WTC11 (cell line): Measurements from ENCODE around the gene SYCP2L. TPM values are rescaled to one million over a fixed set of nuclear protein-coding genes. Genes with fewer than 3 reads are reported as not detected.

ENCODE experiments used
- ATAC-seq: fragments of 200-7000 bp; cut with Tn5 transposase; 2 replicates; pipeline ENCODE4 v1.10.0; 2021; ENCODE audit warnings: mild to moderate bottlenecking, moderate library complexity
- CTCF ChIA-PET: fragments of 300-600 bp; sonication (Branson Sonifier 250); formaldehyde crosslinking; loops from one replicate; lab custom pipeline; 2021; ENCODE audit warnings: antibody characterized with exemption; lab: Charles Lee
- POLR2A ChIA-PET: fragments of 350-600 bp; sonication (Branson Sonifier 250); formaldehyde crosslinking; loops from one replicate; lab custom pipeline; 2021; ENCODE audit warnings: antibody characterized with exemption; lab: Charles Lee
- DNase-seq: peaks from one replicate; pipeline ENCODE4 v3.0.0; 2021; ENCODE audit warnings: low spot score
- H3K27ac Mint-ChIP-seq: 2 replicates; pipeline ENCODE4 v1.8.0; 2021; ENCODE audit warnings: mixed read lengths
- H3K27me3 Mint-ChIP-seq: 2 replicates; pipeline ENCODE4 v1.8.0; 2021; ENCODE audit warnings: low read depth, mild to moderate bottlenecking, moderate library complexity, mixed read lengths
- H3K36me3 Mint-ChIP-seq: 2 replicates; pipeline ENCODE4 v1.8.0; 2021; ENCODE audit warnings: mixed read lengths
- H3K4me1 Mint-ChIP-seq: 2 replicates; pipeline ENCODE4 v1.8.0; 2022; ENCODE audit warnings: mixed read lengths
- H3K4me3 Mint-ChIP-seq: 2 replicates; pipeline ENCODE4 v1.8.0; 2021; ENCODE audit warnings: mild to moderate bottlenecking, moderate library complexity, mixed read lengths
- H3K9me3 Mint-ChIP-seq: 2 replicates; pipeline ENCODE4 v1.8.0; 2021; ENCODE audit warnings: mixed read lengths
- CREM ChIP-seq: sonication (generic); formaldehyde crosslinking; IDR thresholded peaks from 2 replicates; pipeline ENCODE4 v1.8.1; 2022; ENCODE audit warnings: mild to moderate bottlenecking, missing genetic modification reagents, moderate library complexity
- ESRRA ChIP-seq: sonication (generic); formaldehyde crosslinking; IDR thresholded peaks from 2 replicates; pipeline ENCODE4 v1.8.1; 2022; ENCODE audit warnings: mild to moderate bottlenecking, missing genetic modification reagents, borderline replicate concordance
- ETV6 ChIP-seq: sonication (generic); formaldehyde crosslinking; IDR thresholded peaks from 2 replicates; pipeline ENCODE4 v1.8.1; 2022; ENCODE audit warnings: mild to moderate bottlenecking, missing genetic modification reagents
- FOXJ3 ChIP-seq: sonication (generic); formaldehyde crosslinking; IDR thresholded peaks from 2 replicates; pipeline ENCODE4 v1.9.0; 2021; ENCODE audit warnings: missing genetic modification reagents, mild to moderate bottlenecking, borderline replicate concordance
- HMGA2 ChIP-seq: fragments of 250-450 bp; sonication (Bioruptor Pico); IDR thresholded peaks from 2 replicates; pipeline ENCODE4 v1.4.0; 2021; ENCODE audit warnings: mild to moderate bottlenecking, moderate library complexity
- JUN ChIP-seq: sonication (generic); formaldehyde crosslinking; IDR thresholded peaks from 2 replicates; pipeline ENCODE4 v1.8.0; 2023; ENCODE audit warnings: mild to moderate bottlenecking, missing genetic modification reagents
- KAT7 ChIP-seq: sonication (generic); formaldehyde crosslinking; IDR thresholded peaks from 2 replicates; pipeline ENCODE4 v1.8.1; 2023; ENCODE audit warnings: missing genetic modification reagents, mild to moderate bottlenecking, borderline replicate concordance
- MYBL2 ChIP-seq: sonication (generic); formaldehyde crosslinking; IDR thresholded peaks from 2 replicates; pipeline ENCODE4 v1.8.1; 2023; ENCODE audit warnings: mild to moderate bottlenecking, moderate library complexity, missing genetic modification reagents
- NFYB ChIP-seq: sonication (generic); formaldehyde crosslinking; conservative IDR thresholded peaks from 2 replicates; pipeline ENCODE4 v1.8.0; 2022; ENCODE audit warnings: low read depth, missing genetic modification reagents
- NR1H2 ChIP-seq: sonication (generic); formaldehyde crosslinking; IDR thresholded peaks from 2 replicates; pipeline ENCODE4 v1.9.0; 2021; ENCODE audit warnings: mild to moderate bottlenecking, moderate library complexity, missing genetic modification reagents
- OVOL2 ChIP-seq: fragments of 250-450 bp; sonication (Bioruptor Pico); IDR thresholded peaks from 2 replicates; pipeline ENCODE4 v1.9.0; 2021; ENCODE audit warnings: mild to moderate bottlenecking, borderline replicate concordance
- PRRX2 ChIP-seq: fragments of 250-450 bp; sonication (Bioruptor Pico); IDR thresholded peaks from 2 replicates; pipeline ENCODE4 v1.8.0; 2021; ENCODE audit warnings: mild to moderate bottlenecking
- TEAD1 ChIP-seq: sonication (generic); formaldehyde crosslinking; IDR thresholded peaks from 2 replicates; pipeline ENCODE4 v1.8.0; 2022; ENCODE audit warnings: mild to moderate bottlenecking, missing genetic modification reagents
- TEAD4 ChIP-seq: sonication (generic); formaldehyde crosslinking; IDR thresholded peaks from 2 replicates; pipeline ENCODE4 v1.8.0; 2022; ENCODE audit warnings: mild to moderate bottlenecking, missing genetic modification reagents
- TP53 ChIP-seq: sonication (generic); formaldehyde crosslinking; IDR thresholded peaks from 2 replicates; pipeline ENCODE4 v1.8.1; 2023; ENCODE audit warnings: mild to moderate bottlenecking, missing genetic modification reagents
- ZNF138 ChIP-seq: sonication (generic); formaldehyde crosslinking; conservative IDR thresholded peaks from 2 replicates; pipeline ENCODE4 v1.8.1; 2022; ENCODE audit warnings: mild to moderate bottlenecking, moderate library complexity, missing genetic modification reagents
- ZNF317 ChIP-seq: sonication (generic); formaldehyde crosslinking; IDR thresholded peaks from 2 replicates; pipeline ENCODE4 v1.8.1; 2023; ENCODE audit warnings: low read depth, mild to moderate bottlenecking, moderate library complexity, missing genetic modification reagents, borderline replicate concordance
- ZNF671 ChIP-seq: fragments of 250-450 bp; sonication (Bioruptor Pico); IDR thresholded peaks from 2 replicates; pipeline ENCODE4 v1.8.0; 2021; ENCODE audit warnings: mild to moderate bottlenecking
- total RNA-seq: library from RNA; stranded (reverse); gene quantifications from 3 replicates; pipeline ENCODE4 v1.2.3, GENCODE V29; 2021
- TF ChIP-seq, protein P1 (sequence below): fragments of 250-450 bp; sonication (Bioruptor Pico); IDR thresholded peaks from 2 replicates; pipeline ENCODE4 v1.9.0; 2021; ENCODE audit warnings: mild to moderate bottlenecking, borderline replicate concordance
- TF ChIP-seq, protein P2 (sequence below): fragments of 250-450 bp; sonication (Bioruptor Pico); IDR thresholded peaks from 2 replicates; pipeline ENCODE4 v2.1.2; 2022; ENCODE audit warnings: mild to moderate bottlenecking, moderate library complexity
- TF ChIP-seq, protein P3 (sequence below): fragments of 200-600 bp; IDR thresholded peaks from 2 replicates; pipeline ENCODE4 v1.8.0; 2022; ENCODE audit warnings: antibody characterized with exemption

Gene SYCP2L
- total RNA-seq, 1 experiment from 2014 or later: 5.4 TPM

DNA sequence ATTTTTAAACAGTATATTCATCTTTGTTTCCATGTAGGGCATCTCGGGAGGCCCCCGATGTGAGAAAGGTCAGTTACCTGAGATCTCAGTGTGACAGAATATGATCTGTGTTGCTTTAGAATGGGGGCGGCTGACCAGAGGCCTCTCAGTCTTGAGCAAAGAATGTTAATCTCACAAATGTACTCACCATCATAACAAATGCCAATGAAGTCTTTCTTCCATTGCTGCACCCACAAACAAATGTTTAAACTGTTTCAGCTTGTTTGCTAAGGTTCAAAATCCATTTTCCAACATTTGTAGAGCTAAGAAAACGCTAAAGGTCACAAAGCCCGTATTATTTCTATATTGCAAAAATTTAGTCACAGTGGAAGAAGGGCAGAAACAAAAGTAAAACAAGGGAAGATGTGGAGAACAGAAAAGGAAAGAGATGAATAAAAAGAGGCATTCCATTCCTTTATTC lies 125.5 kb downstream of the SYCP2L start:
- Mint-ChIP-seq H3K4me3 (no peak overlapping the region), H3K9me3 (no peaks in the 10 kb centered on the region), H3K4me1 (peaks cover 30% of the 10 kb centered on the region), H3K36me3 (no peaks in the 10 kb centered on the region), H3K27ac (no peak overlapping the region), H3K27me3 (no peaks in the 10 kb centered on the region)
- no peak for DNase-seq
- CTCF ChIA-PET: interaction anchor here (0.9 to 2.0 kb wide), 10 partner anchors 26 to 534 kb away, joined by 3 to 20 read pairs (median 4); partner anchors contain the start of genes ELOVL2 and SYCP2L
- POLR2A ChIA-PET: no interaction called here
- TF ChIP-seq PRRX2 (no peak), CREM (CRISPR knock-in tag) (no peak), ETV6 (CRISPR knock-in tag) (no peak), KAT7 (CRISPR knock-in tag) (no peak), JUN (CRISPR knock-in tag) (no peak), TEAD1 (CRISPR knock-in tag) (no peak), FOXJ3 (CRISPR knock-in tag) (no peak), ZNF138 (no peak), ESRRA (CRISPR knock-in tag) (no peak), TP53 (CRISPR knock-in tag) (no peak), NFYB (CRISPR knock-in tag) (no peak), ZNF317 (CRISPR knock-in tag) (no peak), TEAD4 (CRISPR knock-in tag) (no peak), NR1H2 (CRISPR knock-in tag) (no peak), MYBL2 (CRISPR knock-in tag) (no peak), ZNF671 (CRISPR knock-in tag) (no peak), HMGA2 (no peak), OVOL2 (CRISPR knock-in tag) (no peak)
- TF ChIP-seq, protein P1, sequence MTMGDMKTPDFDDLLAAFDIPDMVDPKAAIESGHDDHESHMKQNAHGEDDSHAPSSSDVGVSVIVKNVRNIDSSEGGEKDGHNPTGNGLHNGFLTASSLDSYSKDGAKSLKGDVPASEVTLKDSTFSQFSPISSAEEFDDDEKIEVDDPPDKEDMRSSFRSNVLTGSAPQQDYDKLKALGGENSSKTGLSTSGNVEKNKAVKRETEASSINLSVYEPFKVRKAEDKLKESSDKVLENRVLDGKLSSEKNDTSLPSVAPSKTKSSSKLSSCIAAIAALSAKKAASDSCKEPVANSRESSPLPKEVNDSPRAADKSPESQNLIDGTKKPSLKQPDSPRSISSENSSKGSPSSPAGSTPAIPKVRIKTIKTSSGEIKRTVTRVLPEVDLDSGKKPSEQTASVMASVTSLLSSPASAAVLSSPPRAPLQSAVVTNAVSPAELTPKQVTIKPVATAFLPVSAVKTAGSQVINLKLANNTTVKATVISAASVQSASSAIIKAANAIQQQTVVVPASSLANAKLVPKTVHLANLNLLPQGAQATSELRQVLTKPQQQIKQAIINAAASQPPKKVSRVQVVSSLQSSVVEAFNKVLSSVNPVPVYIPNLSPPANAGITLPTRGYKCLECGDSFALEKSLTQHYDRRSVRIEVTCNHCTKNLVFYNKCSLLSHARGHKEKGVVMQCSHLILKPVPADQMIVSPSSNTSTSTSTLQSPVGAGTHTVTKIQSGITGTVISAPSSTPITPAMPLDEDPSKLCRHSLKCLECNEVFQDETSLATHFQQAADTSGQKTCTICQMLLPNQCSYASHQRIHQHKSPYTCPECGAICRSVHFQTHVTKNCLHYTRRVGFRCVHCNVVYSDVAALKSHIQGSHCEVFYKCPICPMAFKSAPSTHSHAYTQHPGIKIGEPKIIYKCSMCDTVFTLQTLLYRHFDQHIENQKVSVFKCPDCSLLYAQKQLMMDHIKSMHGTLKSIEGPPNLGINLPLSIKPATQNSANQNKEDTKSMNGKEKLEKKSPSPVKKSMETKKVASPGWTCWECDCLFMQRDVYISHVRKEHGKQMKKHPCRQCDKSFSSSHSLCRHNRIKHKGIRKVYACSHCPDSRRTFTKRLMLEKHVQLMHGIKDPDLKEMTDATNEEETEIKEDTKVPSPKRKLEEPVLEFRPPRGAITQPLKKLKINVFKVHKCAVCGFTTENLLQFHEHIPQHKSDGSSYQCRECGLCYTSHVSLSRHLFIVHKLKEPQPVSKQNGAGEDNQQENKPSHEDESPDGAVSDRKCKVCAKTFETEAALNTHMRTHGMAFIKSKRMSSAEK (CRISPR knock-in tag): no peak
- ATAC-seq: no peak

DNA sequence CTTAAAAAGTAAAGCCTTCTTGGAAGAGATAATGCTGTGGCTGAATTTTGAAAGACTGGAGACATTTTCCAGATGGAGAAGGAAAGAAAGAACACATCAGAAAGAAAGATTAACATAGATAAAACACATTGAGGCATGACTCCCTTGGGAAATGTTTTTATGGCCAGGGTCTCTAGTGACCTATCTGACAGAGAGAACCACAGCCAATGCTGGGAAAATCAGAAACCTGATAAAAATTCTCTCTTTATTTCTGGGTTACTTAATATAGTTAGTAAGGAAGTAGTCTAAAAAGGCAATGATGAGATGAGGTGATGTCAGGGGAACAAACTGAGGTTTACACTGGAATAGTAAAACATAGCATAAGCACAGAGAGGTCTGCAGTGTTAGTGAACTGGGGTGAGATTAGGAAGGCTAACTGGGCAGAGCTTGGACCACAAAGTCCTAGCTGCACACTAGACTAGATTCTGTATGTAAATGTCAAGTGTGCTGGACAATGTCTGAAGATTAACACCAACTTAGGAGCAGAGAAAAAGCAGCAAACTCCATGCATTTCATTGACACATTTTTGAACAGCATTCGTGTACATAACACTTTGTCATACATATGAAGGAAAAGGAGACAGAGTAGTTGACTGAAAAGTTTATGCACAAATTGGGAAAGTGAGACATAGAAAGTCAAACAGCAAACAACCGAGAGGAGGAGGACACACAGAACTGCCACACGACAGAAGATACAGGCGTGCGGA lies 126.3 kb downstream of the SYCP2L start:
- no peak for TF ChIP-seq CREM (CRISPR knock-in tag)
- TF ChIP-seq, protein P2, sequence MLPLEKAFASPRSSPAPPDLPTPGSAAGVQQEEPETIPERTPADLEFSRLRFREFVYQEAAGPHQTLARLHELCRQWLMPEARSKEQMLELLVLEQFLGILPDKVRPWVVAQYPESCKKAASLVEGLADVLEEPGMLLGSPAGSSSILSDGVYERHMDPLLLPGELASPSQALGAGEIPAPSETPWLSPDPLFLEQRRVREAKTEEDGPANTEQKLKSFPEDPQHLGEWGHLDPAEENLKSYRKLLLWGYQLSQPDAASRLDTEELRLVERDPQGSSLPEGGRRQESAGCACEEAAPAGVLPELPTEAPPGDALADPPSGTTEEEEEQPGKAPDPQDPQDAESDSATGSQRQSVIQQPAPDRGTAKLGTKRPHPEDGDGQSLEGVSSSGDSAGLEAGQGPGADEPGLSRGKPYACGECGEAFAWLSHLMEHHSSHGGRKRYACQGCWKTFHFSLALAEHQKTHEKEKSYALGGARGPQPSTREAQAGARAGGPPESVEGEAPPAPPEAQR (CRISPR knock-in tag): no peak
- TF ChIP-seq, protein P3, sequence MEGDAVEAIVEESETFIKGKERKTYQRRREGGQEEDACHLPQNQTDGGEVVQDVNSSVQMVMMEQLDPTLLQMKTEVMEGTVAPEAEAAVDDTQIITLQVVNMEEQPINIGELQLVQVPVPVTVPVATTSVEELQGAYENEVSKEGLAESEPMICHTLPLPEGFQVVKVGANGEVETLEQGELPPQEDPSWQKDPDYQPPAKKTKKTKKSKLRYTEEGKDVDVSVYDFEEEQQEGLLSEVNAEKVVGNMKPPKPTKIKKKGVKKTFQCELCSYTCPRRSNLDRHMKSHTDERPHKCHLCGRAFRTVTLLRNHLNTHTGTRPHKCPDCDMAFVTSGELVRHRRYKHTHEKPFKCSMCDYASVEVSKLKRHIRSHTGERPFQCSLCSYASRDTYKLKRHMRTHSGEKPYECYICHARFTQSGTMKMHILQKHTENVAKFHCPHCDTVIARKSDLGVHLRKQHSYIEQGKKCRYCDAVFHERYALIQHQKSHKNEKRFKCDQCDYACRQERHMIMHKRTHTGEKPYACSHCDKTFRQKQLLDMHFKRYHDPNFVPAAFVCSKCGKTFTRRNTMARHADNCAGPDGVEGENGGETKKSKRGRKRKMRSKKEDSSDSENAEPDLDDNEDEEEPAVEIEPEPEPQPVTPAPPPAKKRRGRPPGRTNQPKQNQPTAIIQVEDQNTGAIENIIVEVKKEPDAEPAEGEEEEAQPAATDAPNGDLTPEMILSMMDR: no peak
- no peak for DNase-seq
- no peak overlapping the region for H3K27ac Mint-ChIP-seq
- peaks cover 26% of the 10 kb centered on the region for H3K4me1 Mint-ChIP-seq
- POLR2A ChIA-PET: no interaction called here
- H3K9me3 Mint-ChIP-seq: no peaks in the 10 kb centered on the region
- H3K36me3 Mint-ChIP-seq: no peaks in the 10 kb centered on the region
- no peaks in the 10 kb centered on the region for H3K27me3 Mint-ChIP-seq
- ATAC-seq: no peak
- CTCF ChIA-PET: no interaction called here
- H3K4me3 Mint-ChIP-seq: no peak overlapping the region
